Astrocyte (in vitro differentiated cells and primary cell): ENCODE results near the gene BRINP1.

Experiments
- EZH2 ChIP-seq: IDR thresholded peaks from 2 replicates; pipeline ENCODE4 v1.6.1; 2012; ENCODE audit warnings: mild to moderate bottlenecking, low read length, inconsistent platforms; ENCODE audit not compliant: insufficient read depth
- TF ChIP-seq, protein P1 (sequence below): IDR thresholded peaks from 2 replicates; pipeline ENCODE4 v1.5.1; 2011; ENCODE audit warnings: low read depth, mild to moderate bottlenecking, inconsistent platforms, low read length, moderate library complexity; ENCODE audit not compliant: insufficient read depth

GRCh38 chr9:119227422-119227821, 141.8 kb downstream of the BRINP1 start:
- TF ChIP-seq, protein P1, sequence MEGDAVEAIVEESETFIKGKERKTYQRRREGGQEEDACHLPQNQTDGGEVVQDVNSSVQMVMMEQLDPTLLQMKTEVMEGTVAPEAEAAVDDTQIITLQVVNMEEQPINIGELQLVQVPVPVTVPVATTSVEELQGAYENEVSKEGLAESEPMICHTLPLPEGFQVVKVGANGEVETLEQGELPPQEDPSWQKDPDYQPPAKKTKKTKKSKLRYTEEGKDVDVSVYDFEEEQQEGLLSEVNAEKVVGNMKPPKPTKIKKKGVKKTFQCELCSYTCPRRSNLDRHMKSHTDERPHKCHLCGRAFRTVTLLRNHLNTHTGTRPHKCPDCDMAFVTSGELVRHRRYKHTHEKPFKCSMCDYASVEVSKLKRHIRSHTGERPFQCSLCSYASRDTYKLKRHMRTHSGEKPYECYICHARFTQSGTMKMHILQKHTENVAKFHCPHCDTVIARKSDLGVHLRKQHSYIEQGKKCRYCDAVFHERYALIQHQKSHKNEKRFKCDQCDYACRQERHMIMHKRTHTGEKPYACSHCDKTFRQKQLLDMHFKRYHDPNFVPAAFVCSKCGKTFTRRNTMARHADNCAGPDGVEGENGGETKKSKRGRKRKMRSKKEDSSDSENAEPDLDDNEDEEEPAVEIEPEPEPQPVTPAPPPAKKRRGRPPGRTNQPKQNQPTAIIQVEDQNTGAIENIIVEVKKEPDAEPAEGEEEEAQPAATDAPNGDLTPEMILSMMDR: no peak
- TF ChIP-seq EZH2: no peak
